ENCODE measurements around the gene ZNF511. TPM values are rescaled to one million over a fixed set of nuclear protein-coding genes. Genes with fewer than 3 reads are reported as not detected.

The ZNF511 gene
- total RNA-seq, 1 experiment from 2014 or later = 23.9 TPM

DNA sequence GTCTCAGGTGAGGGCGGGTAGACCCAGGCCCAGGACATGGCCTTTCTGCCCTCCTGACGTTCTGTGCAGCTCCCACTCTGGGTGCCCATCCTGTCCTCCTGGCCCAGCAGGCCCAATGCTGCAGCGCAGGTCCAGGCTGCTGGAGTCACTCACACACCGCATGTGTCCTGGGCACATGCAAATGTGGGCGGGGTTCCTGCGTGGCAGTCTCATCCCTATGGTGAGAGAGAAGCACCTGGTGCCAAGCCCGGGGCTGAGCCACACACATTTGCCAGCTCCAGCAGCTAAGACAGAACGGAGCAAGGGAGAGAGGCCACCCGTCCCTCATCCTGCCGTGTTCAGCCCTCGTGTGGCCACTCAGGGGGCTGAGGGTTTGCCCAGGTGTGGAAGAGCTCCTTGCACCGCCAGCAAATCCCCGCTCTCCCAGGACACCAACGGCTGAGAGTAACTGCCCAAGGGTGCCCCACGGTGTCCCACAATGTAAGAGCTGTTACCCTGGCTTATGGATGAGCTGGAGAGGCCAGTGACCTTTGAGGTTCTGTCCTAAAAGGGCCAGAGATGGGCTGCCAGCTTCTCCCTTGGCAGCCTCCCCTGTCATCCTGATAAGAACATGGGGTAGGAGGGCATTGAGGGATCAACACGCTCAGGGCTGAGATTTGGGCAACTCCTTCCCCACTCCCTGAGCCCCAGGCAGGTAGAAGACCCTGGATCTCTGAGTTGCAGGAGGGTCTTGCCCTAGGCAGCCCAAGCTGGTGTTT, 44.7 kb downstream of the ZNF511 start:
- H3K36me3 ChIP-seq = no peaks in the 10 kb centered on the region
- DNase-seq = no peak
- H3K27ac ChIP-seq = no peak overlapping the region
- H3K4me1 ChIP-seq = no peaks in the 10 kb centered on the region
- no peak overlapping the region for H3K4me3 ChIP-seq
- H3K27me3 ChIP-seq = no peaks in the 10 kb centered on the region
- no peaks in the 10 kb centered on the region for H3K9me3 ChIP-seq (replicated peaks)

DNA sequence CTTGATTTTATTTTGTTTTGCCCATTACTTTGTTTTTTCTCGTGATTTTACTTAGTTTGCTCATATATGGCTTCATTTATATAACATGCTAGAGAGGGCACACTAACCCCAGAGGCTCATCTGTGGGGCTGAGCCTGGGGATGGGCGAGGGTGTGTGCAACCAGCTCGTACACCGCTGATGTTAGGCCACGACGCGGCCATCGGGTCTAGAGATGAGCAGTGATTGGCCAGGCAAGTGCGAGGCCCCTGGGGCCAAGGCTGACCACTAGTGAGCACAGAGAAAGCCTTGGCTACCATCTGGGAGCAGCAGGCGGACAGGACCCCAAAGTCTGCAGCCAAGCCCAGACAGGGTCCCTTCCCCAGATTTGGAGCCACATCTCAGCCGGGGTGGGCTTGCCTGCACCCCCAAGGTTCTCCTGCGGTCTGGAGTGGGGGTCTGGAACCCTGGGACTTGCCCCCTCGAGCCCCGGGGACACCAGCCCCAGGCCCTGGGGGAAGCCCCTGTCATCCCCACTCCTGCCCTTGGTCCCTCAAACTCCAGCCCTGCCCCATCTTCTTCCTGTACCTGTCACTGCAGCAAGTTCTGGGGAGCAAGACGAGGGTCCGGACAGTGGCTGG, 45.4 kb downstream of the ZNF511 start:
- Histone ChIP-seq H3K27me3 (no peaks in the 10 kb centered on the region), H3K27ac (no peak overlapping the region), H3K4me3 (no peak overlapping the region), H3K4me1 (no peaks in the 10 kb centered on the region), H3K36me3 (no peaks in the 10 kb centered on the region), H3K9me3 (replicated peaks) (no peaks in the 10 kb centered on the region)
- DNase-seq = no peak

DNA sequence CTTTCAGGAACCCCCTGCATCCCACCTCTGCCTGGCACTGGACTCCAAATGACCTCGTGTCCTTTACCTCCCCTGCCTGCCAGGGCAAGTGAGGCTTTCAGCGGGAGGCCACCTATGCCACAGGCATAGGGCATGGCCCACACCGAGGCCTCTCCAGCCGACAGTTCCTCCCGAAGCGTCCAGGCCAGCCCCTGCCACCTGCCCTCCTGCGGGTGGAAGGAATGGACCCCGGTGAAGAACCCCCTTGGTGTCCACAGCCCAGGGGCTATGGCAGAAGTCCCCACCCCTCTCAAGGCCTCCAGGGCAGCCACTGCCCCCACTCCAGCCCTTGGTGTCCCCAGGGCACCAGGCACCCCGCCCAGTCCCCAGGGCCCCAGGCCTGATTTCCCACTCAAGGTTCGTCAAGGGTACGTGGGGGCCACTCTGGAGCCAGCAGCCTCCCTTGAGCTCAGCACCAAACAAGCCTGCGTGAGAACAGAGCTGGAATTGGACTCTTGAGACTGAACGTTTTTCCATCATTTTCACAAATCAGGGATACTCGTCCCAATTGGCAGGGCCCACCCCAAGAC, 46.0 kb downstream of the ZNF511 start:
- no peak overlapping the region for H3K27ac ChIP-seq
- no peaks in the 10 kb centered on the region for H3K27me3 ChIP-seq
- H3K9me3 ChIP-seq (replicated peaks) = no peaks in the 10 kb centered on the region
- no peak overlapping the region for H3K4me3 ChIP-seq
- no peaks in the 10 kb centered on the region for H3K4me1 ChIP-seq
- DNase-seq = no peak
- H3K36me3 ChIP-seq = no peaks in the 10 kb centered on the region

DNA sequence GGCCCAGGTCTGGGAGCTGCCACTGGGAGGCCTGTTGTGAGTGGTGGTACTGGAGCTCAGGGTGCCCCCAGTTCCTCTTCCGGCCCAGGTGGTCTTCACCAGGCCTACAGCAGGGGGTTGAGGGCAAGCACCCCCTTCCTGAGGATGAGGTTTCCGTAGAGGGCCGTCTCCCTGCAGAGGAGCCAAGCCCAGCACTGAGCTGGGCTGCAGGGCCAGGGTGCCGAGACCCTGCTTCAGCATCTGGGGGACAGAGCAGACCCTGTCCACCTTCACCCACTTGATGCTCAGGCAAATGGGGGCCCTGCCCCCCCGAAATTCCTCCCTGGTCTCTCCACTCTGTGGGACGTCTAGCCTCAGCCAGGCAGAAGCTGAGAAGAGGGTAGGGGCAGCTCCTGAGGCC, 46.6 kb downstream of the ZNF511 start:
- no peaks in the 10 kb centered on the region for H3K9me3 ChIP-seq (replicated peaks)
- no peaks in the 10 kb centered on the region for H3K36me3 ChIP-seq
- H3K27me3 ChIP-seq = no peaks in the 10 kb centered on the region
- H3K4me1 ChIP-seq = no peaks in the 10 kb centered on the region
- no peak for DNase-seq
- H3K27ac ChIP-seq = no peak overlapping the region
- H3K4me3 ChIP-seq = no peak overlapping the region

GRCh38 chr10:133355991-133356390, 47.3 kb downstream of the ZNF511 start:
- Histone ChIP-seq H3K4me1 (no peaks in the 10 kb centered on the region), H3K27me3 (no peaks in the 10 kb centered on the region), H3K27ac (no peak overlapping the region), H3K4me3 (no peak overlapping the region), H3K36me3 (no peaks in the 10 kb centered on the region), H3K9me3 (replicated peaks) (no peaks in the 10 kb centered on the region)
- DNase-seq = no peak

DNA sequence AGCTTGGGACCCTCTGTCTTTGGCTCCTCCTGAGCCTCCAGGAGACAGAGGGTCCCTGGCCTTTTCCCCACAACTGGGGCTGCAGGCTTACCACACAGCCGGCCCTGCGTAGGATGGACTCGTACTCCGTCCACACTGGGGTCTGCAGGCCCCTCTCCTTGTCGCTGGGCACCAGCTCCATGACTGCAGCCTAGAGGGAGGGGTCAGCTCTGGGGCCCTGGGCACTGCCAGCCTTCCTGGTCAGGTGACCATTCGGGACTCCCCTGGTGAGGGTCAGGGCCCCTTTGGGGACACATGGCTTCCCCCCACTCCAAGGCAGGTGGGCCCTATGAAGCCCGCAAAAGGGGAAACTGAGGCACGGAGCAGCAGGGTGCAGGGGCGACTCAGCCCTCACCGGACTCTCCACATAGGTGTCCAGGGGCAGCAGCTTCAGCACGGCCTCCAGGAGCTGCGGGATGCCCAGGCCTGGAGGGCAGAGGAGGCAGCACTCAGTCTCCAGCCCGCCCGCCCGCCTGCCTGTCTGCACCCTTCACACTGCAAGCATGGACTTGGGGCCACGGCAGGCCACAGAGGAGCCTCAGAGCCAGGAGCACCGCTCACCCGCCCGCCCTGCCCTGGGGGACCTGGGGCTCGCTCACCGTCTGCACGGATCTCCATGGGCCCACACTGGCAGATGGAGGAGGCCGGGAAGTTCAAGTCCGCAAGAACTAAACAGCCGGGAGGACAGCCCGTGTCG, 48.0 kb downstream of the ZNF511 start:
- no peak for DNase-seq
- Histone ChIP-seq H3K4me3 (no peak overlapping the region), H3K36me3 (no peaks in the 10 kb centered on the region), H3K27ac (no peak overlapping the region), H3K27me3 (no peaks in the 10 kb centered on the region), H3K9me3 (replicated peaks) (no peaks in the 10 kb centered on the region), H3K4me1 (no peaks in the 10 kb centered on the region)

GRCh38 chr10:133357285-133358161, 48.8 kb downstream of the ZNF511 start, which contains the start of gene FUOM:
TSS of gene FUOM (minus strand) at chr10:133358019. CDS start at chr10:133358007, 12 bp downstream.
- Histone ChIP-seq H3K4me3 (no peak within 1 kb of the TSS), H3K27ac (no peak within 1 kb of the TSS), H3K9me3 (replicated peaks) (no peaks in the 10 kb centered on the region), H3K36me3 (no peaks in the 10 kb centered on the region), H3K4me1 (no peaks in the 10 kb centered on the region), H3K27me3 (no peaks in the 10 kb centered on the region)
- no peak for DNase-seq

- H3K36me3 ChIP-seq = no peaks in the 10 kb centered on the region
- no peaks in the 10 kb centered on the region for H3K9me3 ChIP-seq (replicated peaks)
- DNase-seq = no peak
- no peak overlapping the region for H3K4me3 ChIP-seq
- no peak overlapping the region for H3K27ac ChIP-seq
- H3K4me1 ChIP-seq = no peaks in the 10 kb centered on the region
- H3K27me3 ChIP-seq = no peaks in the 10 kb centered on the region
Measured at GRCh38 chr10:133358162-133358924, 49.6 kb downstream of the ZNF511 start.

- H3K27me3 ChIP-seq = no peaks in the 10 kb centered on the region
- H3K4me1 ChIP-seq = no peaks in the 10 kb centered on the region
- no peaks in the 10 kb centered on the region for H3K36me3 ChIP-seq
- H3K4me3 ChIP-seq = no peak overlapping the region
- DNase-seq = no peak
- no peaks in the 10 kb centered on the region for H3K9me3 ChIP-seq (replicated peaks)
- H3K27ac ChIP-seq = no peak overlapping the region
Measured at GRCh38 chr10:133358925-133359310, 50.2 kb downstream of the ZNF511 start.

DNA sequence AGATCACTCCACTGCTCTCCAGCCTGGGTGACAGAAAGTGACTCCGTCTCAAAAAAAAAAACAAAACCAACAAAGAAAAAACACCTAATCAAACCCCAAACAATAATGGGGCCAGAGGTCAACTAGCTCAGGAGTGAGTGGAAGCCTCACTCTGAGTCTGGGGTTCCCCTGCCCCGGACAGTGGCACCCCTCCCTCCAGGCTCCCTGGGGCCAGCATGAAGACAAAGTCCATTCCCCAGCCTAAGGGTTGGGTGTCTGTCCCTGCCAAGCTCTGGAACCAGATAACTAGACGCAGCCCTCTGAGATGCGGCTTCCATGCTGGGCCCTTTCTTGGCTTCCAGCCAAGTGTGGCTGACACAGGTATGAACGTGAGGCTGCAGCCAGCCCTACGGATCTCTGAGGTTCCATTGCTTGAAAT, 50.8 kb downstream of the ZNF511 start:
- Histone ChIP-seq H3K4me1 (no peaks in the 10 kb centered on the region), H3K27me3 (no peaks in the 10 kb centered on the region), H3K36me3 (no peaks in the 10 kb centered on the region), H3K9me3 (replicated peaks) (no peaks in the 10 kb centered on the region), H3K4me3 (no peak overlapping the region), H3K27ac (no peak overlapping the region)
- no peak for DNase-seq

GRCh38 chr10:133359972-133360610, 51.4 kb downstream of the ZNF511 start:
- no peaks in the 10 kb centered on the region for H3K9me3 ChIP-seq (replicated peaks)
- H3K4me1 ChIP-seq = no peaks in the 10 kb centered on the region
- H3K36me3 ChIP-seq = no peaks in the 10 kb centered on the region
- no peak for DNase-seq
- H3K27ac ChIP-seq = no peak overlapping the region
- H3K4me3 ChIP-seq = no peak overlapping the region
- H3K27me3 ChIP-seq = no peaks in the 10 kb centered on the region

DNA sequence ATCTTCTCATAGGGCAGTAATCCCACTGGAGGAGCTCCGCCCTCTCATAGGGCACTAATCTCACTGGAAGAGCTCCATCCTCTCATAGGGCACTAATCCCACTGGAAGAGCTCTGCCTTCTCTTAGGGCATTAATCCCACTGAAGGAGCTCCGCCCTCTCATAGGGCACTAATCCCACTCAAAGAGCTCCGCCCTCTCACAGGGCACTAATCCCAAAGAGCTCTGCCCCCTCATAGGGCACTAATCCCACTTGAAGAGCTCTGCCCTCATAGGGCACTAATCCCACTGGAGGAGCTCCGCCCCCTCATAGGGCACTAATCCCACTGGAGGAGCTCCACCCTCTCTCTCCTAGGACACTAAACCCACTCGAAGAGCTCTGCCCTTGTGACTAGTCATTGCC, 52.5 kb downstream of the ZNF511 start:
- DNase-seq = no peak
- no peak overlapping the region for H3K27ac ChIP-seq
- H3K4me3 ChIP-seq = no peak overlapping the region
- H3K9me3 ChIP-seq (replicated peaks) = no peaks in the 10 kb centered on the region
- no peaks in the 10 kb centered on the region for H3K4me1 ChIP-seq
- H3K27me3 ChIP-seq = no peaks in the 10 kb centered on the region
- no peaks in the 10 kb centered on the region for H3K36me3 ChIP-seq

DNA sequence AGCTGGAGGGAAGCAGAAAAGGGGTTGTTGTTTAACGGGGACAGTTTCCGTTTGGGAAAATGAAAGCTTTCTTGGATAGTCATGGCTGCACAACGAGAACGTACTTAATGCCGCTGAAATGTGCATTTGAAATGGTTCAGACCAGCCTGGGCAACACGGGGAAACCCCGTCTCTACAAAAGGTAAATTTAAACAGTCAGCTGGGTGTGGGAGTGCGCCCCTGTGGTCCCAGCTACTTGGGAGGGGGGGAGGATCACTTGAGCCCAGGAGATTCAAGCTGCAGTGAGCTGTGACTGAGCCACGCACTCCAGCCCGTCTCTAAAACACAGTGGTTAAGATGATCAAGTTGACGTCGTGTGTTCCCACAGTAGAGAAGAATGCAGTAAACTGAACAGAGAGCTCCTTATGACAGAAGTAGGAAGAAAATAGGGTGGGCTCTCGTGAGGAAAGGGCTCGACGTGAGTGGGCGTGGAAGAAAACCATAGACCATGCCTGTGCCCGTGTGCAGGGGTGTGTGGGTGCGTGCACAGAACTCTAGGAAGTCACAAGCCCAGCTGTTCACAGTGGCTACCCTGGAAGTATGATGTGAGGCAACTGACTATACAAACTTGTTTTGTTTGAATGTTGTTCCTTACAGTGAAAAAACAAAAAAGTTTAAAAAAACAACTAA, 53.2 kb downstream of the ZNF511 start:
- DNase-seq = no peak
- no peaks in the 10 kb centered on the region for H3K36me3 ChIP-seq
- no peaks in the 10 kb centered on the region for H3K9me3 ChIP-seq (replicated peaks)
- H3K4me3 ChIP-seq = no peak overlapping the region
- H3K27ac ChIP-seq = no peak overlapping the region
- H3K27me3 ChIP-seq = no peaks in the 10 kb centered on the region
- H3K4me1 ChIP-seq = no peaks in the 10 kb centered on the region

Data from SJCRH30 (cell line).